Measurements from ENCODE around the gene MRPS18A. TPM values are rescaled to one million over a fixed set of nuclear protein-coding genes. Genes with fewer than 3 reads are reported as not detected.

Gene MRPS18A
- total and polyA plus RNA-seq, 9 of the 15 experiments (the other 6 are each of a cell fraction or from before 2014, with no cell fraction given): 87.5 to 243 (median 125) TPM

- TF ChIP-seq PRDM10 (IDR thresholded peaks at IDR 0.05; ENCODE audit: partially characterized antibody) (no peak), ATF4 (CRISPR knock-in tag; IDR thresholded peaks at IDR 0.05) (peak; percentile 62), SOX6 (IDR thresholded peaks at IDR 0.05) (peak; percentile 19; the same call in 1 of the 2 replicates), KDM1A (IDR thresholded peaks at IDR 0.05) (no peak), NUFIP1 (IDR thresholded peaks at IDR 0.05; ENCODE audit: partially characterized antibody) (no peak), STAT5B (CRISPR knock-in tag; IDR thresholded peaks at IDR 0.05) (no peak), ZNF518B (CRISPR knock-in tag; IDR thresholded peaks at IDR 0.05) (no peak), ZFX (CRISPR knock-in tag; IDR thresholded peaks at IDR 0.05) (peak; percentile 45; the same call in 1 of the 2 replicates), KDM5B (IDR thresholded peaks at IDR 0.05; ENCODE audit: insufficient replicate concordance, low read depth, low read length) (no peak), SMAD1 (IDR thresholded peaks at IDR 0.05; ENCODE audit: low read depth, low read length, partially characterized antibody) (no peak)
- TF ChIP-seq, protein P1, sequence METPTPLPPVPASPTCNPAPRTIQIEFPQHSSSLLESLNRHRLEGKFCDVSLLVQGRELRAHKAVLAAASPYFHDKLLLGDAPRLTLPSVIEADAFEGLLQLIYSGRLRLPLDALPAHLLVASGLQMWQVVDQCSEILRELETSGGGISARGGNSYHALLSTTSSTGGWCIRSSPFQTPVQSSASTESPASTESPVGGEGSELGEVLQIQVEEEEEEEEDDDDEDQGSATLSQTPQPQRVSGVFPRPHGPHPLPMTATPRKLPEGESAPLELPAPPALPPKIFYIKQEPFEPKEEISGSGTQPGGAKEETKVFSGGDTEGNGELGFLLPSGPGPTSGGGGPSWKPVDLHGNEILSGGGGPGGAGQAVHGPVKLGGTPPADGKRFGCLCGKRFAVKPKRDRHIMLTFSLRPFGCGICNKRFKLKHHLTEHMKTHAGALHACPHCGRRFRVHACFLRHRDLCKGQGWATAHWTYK (CRISPR knock-in tag; IDR thresholded peaks at IDR 0.05): peak; percentile 86
- TF ChIP-seq, protein P2, sequence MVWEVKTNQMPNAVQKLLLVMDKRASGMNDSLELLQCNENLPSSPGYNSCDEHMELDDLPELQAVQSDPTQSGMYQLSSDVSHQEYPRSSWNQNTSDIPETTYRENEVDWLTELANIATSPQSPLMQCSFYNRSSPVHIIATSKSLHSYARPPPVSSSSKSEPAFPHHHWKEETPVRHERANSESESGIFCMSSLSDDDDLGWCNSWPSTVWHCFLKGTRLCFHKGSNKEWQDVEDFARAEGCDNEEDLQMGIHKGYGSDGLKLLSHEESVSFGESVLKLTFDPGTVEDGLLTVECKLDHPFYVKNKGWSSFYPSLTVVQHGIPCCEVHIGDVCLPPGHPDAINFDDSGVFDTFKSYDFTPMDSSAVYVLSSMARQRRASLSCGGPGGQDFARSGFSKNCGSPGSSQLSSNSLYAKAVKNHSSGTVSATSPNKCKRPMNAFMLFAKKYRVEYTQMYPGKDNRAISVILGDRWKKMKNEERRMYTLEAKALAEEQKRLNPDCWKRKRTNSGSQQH (CRISPR knock-in tag; IDR thresholded peaks at IDR 0.05): peak; percentile 56; the same call in 1 of the 2 replicates
- TF ChIP-seq, protein P3, sequence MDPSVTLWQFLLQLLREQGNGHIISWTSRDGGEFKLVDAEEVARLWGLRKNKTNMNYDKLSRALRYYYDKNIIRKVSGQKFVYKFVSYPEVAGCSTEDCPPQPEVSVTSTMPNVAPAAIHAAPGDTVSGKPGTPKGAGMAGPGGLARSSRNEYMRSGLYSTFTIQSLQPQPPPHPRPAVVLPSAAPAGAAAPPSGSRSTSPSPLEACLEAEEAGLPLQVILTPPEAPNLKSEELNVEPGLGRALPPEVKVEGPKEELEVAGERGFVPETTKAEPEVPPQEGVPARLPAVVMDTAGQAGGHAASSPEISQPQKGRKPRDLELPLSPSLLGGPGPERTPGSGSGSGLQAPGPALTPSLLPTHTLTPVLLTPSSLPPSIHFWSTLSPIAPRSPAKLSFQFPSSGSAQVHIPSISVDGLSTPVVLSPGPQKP (CRISPR knock-in tag; IDR thresholded peaks at IDR 0.05): no peak
These were observed 20.1 kb downstream of the MRPS18A start (continued) for GRCh38 chr6:43667245-43668150.
